Activated T-cell treated with anti-CD3 and anti-CD28 coated beads for 4 hours (primary cell): ENCODE results near the gene RPL13.
A peak's percentile ranks its signal among the peaks of the same experiment; 100 is the strongest.

Experiments
- DNase-seq: peaks from one replicate; pipeline ENCODE4 v3.0.0-alpha.2; 2020

The RPL13 gene

DNA sequence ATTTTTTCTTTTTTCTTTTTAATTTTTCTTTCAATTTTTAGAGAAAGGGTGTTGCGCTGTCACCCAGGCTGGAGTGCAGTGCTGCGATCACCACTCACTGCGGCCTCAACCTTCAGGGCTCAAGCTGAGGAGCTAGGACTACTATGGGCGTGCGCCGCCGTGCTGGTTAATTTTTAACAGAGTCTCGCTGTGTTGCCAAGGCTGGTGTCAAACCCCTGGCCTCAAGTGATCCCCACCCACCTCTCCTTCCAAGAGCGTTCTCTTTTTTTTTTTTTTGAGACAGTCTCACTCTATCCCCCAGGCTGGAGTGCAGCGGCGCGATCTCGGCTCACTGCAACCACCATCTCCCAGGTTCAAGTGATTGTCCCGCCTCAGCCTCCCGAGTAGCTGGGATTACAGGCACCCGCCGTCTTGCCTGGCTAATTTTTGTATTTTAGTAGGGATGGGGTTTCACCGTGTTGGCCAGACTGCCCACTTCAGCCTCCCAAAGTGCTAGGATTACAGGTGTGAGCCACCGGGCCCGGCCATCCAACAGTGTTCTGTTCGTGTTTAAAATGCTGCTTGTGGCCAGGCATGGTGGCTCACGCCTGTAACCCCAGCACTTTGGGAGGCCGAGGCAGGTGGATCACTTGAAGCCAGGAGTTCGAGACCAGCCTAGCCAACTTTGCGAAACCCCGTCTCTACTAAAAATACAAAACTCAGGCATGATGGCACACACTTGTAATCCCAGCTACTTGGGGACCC lies 14.5 kb upstream of the RPL13 start:
- DNase-seq = no peak

DNA sequence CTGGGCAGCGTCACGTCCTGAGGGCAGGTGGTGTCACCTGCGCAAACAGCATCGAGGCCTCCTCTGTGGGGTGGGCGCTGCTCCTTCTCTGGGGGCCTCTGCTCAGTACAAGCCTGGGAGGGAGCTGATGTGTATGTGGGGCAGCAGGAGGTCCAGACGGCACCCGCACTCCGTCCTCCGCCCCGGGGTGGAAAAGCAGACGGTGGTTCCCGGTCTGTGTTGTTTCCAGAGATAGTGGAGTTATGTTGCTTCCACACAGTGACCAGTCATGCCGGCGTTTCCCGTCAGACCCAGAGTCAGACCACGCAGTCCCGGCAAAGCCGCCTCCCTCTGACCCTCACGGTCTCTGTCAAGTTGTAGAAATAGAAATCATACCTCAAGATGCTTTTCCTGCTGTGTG lies 13.7 kb upstream of the RPL13 start:
- no peak for DNase-seq

DNA sequence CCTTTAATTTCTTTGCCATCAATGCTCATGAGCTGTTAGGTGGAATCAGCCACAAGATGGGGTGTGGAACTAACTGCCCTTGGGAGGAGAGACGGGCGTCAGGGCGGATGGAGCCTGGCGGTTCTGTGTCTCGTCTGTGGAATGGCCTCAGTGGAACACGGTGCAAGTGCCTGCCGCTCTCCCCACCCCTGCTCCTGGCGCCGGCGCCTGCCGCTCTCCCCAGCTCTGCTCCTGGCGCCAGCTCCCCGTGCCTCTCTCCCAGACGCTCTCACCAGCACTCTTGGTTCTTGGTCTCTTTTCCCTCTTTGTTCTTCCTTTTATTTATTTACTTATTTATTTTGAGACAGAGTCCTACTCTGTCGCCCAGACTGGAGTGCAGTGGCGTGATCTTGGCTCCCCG lies 13.2 kb upstream of the RPL13 start:
- no peak for DNase-seq

DNA sequence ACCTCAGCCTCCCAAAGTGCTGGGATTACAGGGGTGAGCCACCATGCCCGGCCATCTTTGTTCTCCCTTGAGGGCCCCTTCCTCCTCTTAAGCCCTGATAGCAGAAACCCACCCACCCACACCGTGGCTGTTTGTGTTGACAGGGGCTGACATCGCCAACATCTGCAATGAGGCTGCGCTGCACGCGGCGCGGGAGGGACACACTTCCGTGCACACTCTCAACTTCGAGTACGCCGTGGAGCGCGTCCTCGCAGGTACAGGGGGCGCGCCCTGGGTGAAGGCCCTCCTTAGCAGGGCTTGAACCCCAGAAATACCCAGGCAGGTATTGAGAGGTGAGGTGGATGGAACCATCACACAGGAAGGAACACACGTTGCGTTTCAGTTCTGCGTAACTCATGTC lies 12.6 kb upstream of the RPL13 start:
- no peak for DNase-seq

DNA sequence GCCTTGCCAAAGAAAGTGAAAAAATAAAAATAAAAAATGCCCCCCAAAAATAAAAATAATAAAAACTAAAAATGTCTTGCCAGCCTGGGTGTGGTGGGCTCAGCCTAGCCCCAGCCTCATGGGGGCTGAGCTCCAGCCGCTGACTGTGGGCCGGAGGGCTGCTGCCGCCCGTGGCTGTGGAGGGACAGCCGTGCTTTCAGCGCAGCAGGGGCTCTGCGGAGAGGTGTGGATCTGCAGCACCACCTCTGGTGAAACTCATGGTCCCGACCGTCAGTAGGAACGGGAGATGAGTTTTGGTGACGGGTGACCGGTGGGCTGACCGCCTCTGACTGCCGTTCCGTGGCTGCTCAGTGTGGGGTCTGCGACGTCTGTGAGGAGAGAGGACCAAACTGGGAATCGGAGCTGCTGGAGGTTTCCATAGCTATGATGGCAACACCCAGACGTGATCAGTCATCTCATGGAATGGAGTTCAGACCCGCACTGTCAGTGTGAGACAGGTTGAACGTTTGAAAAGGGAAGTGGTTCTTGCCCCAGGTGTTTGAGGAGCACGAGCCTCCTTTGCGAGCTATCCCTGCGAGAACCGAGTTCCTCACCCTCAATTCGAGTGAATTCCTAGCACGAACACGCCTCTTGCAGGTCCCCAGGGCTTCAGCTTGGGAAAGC lies 12.0 kb upstream of the RPL13 start:
- DNase-seq = no peak

- no peak for DNase-seq
These were observed 11.3 kb upstream of the RPL13 start for GRCh38 chr16:89549007-89549700.

GRCh38 chr16:89550421-89551007 lies 10.0 kb upstream of the RPL13 start:
- DNase-seq = no peak

DNA sequence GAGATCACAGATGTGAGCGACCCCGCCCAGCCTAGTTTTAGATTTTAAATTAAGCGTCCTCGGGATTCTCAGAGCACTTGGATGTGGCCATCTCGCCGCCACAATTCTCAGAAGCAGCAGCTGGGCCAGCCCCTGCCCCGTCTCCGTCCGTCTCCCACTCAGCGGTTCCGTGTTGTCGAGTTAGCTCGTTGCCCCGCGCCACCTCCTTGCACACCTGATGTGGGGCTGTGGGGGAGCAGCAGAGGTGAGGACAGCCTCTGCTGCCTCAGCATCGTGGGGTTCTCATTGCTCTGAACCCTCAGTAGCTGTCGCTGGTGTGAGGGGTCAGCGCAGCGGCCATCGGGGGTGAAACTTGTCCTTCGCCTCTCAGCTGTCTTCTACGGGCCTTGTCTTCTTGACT lies 8.2 kb upstream of the RPL13 start:
- no peak for DNase-seq

GRCh38 chr16:89552913-89553312 lies 7.6 kb upstream of the RPL13 start:
- DNase-seq = no peak

DNA sequence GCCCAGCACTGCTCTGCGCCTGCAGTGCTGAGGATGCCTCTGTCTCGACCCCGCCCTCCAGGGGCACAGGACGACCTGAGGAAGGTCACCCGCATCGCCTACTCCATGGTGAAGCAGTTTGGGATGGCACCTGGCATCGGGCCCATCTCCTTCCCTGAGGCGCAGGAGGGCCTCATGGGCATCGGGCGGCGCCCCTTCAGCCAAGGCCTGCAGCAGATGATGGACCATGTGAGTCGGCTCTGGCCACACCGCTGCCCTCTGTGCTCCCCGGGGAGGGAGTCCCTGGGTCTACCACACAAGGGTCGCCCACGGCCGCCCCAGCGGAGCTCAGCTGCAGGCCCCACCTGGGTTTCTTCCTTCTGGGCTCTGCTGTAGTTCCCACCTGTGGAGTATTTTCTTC lies 6.7 kb upstream of the RPL13 start:
- DNase-seq = no peak

DNA sequence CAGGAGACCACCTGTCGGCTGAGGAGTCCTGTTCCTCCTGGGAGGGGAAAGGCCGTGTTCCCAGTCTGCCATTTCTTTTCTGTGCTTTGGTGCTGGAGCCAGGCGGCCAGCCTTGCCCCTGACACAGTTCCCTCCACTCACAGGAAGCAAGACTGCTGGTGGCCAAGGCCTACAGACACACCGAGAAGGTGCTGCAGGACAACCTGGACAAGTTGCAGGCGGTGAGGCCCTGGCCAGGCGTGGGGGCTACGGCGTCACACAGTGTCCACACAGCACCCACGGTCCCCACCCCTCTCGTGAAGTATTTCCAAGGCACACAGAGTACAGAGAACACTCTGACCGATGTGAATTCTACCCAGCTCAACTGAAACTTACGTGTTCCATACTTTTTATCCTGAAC lies 6.1 kb upstream of the RPL13 start:
- no peak for DNase-seq

- no peak for DNase-seq
These were observed 5.2 kb upstream of the RPL13 start for GRCh38 chr16:89555265-89555664.

DNA sequence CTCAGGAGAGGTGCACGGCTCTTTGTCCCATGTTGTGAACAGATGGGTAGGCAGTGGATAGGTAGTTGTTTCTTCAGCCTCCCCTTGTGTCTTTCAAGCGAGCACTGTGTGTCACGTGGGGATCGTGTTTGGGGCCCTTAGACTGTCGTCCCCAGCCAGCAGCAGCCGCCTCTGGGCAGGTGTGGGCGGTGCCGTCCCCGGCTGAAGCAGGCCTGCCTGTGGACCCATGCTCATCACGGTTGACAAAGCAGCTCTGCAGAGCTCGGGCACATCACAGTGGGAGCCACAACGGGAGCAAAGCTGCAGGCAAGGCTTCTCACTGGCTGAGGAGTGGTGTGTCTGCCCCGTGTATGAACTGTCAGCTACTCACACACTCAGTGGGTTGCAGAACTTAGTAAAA lies 4.7 kb upstream of the RPL13 start:
- no peak for DNase-seq

DNA sequence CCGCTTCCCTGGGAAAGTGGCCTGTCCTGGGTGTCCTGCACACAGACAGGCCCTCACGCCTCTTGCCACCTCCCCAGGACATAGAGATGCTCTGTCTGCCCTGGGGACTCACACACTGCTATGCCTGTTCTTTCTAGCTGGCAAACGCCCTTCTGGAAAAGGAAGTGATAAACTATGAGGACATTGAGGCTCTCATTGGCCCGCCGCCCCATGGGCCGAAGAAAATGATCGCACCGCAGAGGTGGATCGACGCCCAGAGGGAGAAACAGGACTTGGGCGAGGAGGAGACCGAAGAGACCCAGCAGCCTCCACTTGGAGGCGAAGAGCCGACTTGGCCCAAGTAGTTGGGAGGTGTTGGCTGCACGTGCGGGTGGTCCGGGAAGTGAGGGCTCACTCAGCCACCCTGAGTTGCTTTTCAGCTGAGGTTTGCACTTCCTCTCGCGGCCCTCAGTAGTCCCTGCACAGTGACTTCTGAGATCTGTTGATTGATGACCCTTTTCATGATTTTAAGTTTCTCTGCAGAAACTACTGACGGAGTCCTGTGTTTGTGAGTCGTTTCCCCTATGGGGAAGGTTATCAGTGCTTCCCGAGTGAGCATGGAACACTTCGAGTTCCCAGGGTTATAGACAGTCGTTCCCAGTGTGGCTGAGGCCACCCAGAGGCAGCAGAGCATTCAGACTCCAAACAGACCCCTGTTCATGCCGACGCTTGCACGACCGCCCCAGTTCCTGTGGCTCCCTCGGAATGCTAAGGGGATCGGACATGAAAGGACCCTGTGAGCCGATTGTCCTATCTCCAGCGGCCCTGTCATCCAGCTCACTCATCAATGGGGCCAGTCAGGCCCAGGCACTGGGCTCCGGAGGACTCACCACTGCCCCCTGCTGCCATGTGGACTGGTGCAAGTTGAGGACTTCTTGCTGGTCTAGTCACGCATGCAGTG lies 3.5 kb upstream of the RPL13 start:
- peak; percentile 80 for DNase-seq

DNA sequence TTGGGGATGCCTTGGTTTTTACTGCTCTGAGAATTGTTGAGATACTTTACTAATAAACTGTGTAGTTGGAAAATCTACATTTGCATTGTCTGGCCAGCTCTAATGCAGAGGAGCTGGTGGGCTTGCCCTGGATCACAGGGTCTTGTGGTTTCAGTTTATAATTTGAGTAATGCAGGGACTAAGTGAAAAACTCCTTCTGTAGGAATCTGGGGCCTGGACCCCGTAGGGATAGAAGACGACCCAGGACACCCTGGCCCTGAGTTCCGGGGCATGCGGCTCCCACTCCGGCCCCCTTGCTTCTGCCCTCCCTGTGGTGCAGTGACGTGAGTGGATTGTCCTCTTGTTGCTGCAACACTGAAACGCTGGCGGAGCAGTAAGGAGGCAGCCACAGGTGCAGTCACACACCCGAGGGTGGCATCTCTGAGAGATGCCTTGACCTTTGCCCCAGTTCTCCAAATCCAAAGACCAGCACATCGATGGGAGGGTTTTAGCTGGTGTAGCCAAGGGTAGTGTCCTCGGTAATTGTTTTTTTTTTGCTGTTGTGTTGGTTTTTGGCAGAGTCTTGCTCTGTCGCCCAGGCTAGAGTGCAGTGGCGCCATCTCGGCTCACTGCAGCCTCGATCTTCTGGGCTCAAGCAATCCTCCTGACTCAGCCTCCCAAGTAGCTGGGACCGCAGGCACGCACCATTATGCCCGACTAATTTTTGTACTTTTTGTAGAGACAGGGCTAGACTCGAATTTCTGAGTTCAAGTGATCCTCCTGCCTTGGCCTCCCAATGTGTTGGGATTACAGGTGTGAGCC lies 2.6 kb upstream of the RPL13 start:
- DNase-seq = no peak

DNA sequence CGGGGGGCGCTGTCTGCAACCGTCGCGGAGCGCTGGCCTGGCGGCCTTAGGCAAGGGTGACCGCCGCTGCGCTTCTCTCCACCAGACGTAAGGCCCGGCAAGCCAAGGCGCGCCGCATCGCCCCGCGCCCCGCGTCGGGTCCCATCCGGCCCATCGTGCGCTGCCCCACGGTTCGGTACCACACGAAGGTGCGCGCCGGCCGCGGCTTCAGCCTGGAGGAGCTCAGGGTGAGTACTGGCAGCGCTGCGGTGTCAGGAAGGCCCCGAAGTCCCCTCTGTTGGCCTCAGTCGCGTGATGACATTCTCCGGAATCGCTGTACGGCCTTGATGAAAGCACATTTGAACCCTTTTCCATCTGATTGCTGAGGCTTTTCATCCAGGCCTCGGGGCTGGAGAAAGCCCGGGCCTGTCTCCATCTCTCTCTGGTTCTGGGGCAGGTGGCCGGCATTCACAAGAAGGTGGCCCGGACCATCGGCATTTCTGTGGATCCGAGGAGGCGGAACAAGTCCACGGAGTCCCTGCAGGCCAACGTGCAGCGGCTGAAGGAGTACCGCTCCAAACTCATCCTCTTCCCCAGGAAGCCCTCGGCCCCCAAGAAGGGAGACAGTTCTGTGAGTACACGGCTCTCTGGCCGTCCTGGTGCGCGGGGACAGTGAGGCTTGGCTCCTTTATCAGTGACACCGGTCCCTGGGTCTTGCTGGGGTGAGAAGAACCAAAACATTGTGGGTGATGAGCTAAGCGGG lies 831 bp downstream of the RPL13 start:
- no peak for DNase-seq

GRCh38 chr16:89561884-89562599 lies 1.6 kb downstream of the RPL13 start:
- no peak for DNase-seq

DNA sequence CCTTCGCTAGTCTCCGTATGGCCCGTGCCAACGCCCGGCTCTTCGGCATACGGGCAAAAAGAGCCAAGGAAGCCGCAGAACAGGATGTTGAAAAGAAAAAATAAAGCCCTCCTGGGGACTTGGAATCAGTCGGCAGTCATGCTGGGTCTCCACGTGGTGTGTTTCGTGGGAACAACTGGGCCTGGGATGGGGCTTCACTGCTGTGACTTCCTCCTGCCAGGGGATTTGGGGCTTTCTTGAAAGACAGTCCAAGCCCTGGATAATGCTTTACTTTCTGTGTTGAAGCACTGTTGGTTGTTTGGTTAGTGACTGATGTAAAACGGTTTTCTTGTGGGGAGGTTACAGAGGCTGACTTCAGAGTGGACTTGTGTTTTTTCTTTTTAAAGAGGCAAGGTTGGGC lies 2.5 kb downstream of the RPL13 start:
- DNase-seq = no peak

DNA sequence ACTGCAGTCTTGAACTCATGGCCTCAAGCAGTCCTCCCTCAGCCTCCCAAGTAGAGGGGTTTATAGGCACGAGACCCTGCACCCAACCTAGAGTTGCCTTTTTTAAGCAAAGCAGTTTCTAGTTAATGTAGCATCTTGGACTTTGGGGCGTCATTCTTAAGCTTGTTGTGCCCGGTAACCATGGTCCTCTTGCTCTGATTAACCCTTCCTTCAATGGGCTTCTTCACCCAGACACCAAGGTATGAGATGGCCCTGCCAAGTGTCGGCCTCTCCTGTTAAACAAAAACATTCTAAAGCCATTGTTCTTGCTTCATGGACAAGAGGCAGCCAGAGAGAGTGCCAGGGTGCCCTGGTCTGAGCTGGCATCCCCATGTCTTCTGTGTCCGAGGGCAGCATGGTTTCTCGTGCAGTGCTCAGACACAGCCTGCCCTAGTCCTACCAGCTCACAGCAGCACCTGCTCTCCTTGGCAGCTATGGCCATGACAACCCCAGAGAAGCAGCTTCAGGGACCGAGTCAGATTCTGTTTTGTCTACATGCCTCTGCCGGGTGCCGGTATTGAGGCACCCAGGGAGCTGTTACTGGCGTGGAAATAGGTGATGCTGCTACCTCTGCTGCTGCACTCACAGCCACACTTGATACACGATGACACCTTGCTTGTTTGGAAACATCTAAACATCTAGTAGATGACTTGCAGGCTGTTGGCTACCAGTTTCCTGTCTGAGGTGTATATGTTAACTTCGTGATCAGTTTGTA lies 3.3 kb downstream of the RPL13 start:
- DNase-seq = no peak
